SHP77 (cell line): Measurements from ENCODE around the gene RERE.
A peak's percentile ranks its signal among the peaks of the same experiment; 100 is the strongest.
"Not testable (repeated sequence)": the region's sequence is repeated elsewhere in the genome, so short reads cannot be mapped to it uniquely, and the experiment has no call there.

ENCODE experiments used
- DNase-seq, 2 experiments: peaks; one replicate each; lab custom pipeline; 2025; lab: John Stamatoyannopoulos, UW

The RERE gene

GRCh38 chr1:8633741-8634501 lies 183.5 kb downstream of the RERE start:
- DNase-seq: no peak

DNA sequence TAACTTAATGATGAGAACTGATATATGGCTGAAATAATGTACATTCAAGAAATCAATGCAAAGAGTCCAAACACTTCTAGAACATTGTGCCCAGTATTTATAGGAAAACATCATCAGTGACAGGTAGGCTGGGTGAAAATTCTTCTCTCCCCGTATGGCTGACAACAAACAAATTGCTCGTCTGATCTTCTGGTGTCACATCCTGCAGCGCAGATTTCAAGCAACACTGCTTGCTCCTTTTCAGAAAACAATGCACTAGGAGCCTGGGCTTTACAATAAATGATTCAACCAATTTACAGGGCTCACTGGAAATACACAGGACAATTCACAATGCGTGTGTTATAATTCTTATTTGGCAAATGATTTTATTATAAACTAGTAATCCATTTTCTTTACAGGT lies 185.3 kb downstream of the RERE start:
- no peak for DNase-seq

- no peak for DNase-seq
Observed at GRCh38 chr1:8631163-8631562, 186.3 kb downstream of the RERE start.

DNA sequence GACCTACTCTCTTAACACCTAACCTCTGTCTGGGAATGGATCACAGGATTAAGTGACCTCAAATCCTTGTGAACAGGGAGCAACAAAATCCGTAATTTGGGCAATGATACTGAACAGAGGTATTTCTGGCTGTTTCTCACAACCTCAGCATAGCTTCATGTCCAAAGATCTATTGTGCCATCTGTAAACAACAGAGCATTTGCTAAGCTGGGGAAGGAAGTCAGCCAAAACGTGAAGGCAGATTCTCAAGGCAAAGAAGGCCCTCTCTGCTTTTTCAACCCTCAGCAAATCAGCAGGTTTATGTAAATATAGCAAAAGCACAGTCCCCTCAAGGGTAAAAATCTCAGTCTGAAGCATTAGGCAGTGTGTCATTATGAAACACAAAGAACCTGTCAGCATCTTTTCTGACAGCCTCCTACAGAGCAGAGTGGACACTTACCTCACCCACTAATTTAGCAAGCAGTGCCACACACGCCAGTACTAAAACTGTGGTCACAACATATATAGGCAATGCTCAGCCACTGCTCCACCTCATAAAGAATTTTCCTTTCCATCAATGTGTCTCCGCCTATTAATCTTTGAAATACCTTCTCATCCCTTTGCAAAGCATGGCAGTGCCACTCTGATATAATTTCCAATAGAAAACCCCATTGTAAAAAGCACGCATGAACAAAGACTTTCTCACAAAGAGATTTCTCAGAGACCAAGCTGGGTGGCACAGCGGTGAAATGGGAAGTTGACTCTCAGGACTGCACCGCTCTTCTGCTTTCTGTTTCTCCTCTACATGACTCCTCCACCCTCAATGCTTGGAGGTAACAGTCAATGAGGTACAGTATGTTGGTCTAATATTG lies 188.0 kb downstream of the RERE start:
- DNase-seq: no peak

DNA sequence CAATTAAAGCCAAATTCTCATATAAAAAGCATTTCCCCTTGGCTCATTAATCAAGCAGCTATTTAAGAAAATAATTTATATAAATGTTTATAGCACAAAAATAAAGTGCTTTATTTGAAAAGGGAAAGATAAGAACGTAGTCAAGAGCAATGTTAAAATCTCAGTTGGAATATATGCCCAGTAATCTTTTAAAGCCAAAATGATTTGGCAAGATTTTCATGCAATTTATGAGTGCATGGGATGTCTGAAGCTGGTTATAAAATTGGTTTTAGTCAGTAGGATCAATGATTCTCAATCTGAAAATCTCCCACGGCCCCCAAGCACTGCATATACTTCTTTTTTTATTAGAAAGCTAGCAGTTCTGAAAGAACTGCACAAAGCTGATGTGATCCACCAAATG lies 188.8 kb downstream of the RERE start:
- no peak for DNase-seq

GRCh38 chr1:8627728-8628127 lies 189.7 kb downstream of the RERE start:
- no peak for DNase-seq

DNA sequence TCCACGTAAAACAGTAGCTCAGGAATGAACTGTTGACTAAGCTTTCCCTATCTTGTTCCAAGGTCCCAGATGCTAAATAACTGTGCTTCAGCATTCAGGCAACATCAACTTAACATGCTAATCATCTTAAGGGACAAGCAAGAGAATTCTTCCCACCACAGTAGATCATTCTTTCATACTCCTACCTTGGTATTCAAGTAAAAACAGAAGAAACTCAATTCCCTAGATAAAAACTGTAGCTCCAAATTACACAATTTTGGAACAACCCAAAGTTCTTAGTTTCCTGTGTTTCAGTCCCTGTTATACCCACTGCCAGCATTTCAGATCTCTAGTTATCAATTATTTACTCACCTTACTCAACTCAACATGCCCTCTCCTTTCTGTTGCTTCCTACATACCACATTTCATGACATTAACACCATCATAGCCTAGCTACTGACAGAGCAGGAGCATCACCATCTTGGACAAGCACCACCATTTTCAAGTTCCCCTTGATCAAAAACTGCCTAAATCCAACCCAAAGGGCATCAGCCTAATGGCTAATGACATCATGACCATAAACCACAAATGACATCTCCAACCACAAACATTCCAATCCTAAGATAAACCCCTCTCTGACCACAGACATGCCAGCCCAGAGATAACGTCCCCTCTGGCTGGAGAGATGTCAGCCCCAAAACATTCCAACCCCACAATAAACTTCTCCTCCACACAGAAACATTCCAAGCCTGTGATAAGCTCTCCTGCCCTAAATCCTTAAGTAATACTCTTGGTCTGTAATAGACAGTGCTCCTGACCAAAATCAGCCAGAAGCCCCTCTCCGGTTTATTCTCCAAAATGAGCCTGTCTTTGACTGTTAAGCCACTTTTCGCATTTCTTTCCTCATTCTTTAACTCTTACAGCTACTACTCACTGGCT lies 191.2 kb downstream of the RERE start:
- DNase-seq: no peak

- DNase-seq: no peak
Observed at GRCh38 chr1:8625491-8625890, 191.9 kb downstream of the RERE start.

- not testable (repeated sequence) for DNase-seq
Observed at GRCh38 chr1:8623651-8624192, 193.7 kb downstream of the RERE start.

DNA sequence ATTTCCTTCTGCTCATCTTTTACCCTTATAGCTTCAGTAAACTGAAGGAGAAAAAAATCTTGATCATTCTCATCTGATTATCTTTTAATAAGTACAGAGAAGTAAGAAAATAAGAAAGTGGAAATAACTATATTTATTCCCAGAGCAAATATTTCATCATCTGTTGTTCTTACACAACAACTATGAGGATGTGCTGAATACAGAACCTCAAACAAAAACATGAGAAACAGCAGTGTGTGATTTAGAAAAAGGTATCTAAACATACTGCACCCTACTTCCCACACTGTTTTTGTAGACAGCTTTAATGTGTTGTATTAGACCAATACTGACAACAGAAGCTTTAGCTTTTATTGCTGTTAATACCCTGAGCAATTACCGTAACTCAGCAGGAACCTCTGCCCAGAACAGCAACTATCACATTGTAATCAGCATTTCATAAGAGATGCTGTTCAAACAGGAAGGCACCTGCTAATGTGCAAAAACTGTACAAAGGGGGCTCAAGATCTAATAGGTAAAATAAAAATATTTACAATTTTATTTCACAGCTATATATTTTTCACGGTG lies 195.6 kb downstream of the RERE start:
- not testable (repeated sequence) for DNase-seq

DNA sequence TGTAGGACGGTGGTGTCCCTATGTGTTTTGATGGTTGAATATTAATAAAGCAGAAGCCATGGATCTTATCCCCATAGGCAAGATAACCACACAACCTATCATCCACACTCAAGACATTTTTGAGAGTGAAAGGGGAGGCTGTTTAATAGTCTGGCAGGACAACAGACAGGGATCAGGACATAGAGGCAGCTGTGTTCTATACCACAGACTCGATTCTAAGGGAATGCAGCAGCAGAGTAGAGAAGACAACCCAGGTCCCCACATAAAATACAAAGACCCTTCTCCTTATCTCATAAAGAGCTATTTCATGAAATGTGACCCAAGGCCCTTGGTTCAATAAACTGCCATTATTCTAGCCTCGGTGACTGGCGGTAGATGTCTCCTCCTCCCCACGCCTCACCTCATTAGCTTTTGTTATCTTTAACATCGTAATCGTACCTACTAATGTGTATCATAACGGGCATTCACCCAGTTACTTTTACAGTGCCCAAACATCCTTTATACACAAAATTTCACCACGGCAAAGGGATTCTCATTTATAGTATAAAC lies 196.3 kb downstream of the RERE start:
- DNase-seq: not testable (repeated sequence)

- not testable (repeated sequence) for DNase-seq
Observed at GRCh38 chr1:8619917-8620502, 197.4 kb downstream of the RERE start.

DNA sequence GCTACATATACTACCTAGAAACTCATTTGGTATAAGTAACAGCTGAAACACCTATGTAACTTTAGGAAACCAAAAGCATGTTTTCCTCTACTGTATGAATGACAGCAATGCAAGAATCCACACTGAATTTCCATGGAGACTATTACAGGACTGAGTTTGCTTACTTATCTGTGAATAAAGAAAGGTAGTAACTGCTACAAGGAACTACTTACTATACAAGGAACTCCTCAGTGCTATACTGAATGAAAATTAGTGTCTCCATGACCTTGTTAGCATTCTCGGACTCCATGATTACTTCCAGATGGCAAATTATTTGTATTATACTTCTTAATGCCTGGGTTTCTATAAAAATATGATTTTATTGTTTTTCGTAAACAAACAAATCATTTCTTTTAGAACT lies 198.0 kb downstream of the RERE start:
- DNase-seq: not testable (repeated sequence)

DNA sequence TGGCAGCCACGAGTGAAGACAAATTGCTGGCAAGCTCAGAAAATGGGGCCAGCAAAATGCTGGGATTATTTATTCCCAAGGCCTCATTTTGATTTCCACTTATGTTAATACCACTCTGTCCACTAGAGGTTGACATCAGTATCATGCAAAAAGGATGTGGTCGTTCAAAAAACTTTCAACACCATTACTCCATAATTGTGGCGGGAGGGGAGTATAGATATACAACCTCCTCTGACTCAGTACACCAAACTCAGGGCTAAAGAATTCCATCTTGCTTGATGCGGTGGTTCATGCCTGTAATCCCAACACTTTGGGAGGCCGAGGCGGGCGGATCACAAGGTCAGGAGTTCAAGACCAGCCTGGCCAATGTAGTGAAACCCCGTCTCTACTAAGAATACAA lies 200.6 kb downstream of the RERE start:
- DNase-seq: not testable (repeated sequence)

DNA sequence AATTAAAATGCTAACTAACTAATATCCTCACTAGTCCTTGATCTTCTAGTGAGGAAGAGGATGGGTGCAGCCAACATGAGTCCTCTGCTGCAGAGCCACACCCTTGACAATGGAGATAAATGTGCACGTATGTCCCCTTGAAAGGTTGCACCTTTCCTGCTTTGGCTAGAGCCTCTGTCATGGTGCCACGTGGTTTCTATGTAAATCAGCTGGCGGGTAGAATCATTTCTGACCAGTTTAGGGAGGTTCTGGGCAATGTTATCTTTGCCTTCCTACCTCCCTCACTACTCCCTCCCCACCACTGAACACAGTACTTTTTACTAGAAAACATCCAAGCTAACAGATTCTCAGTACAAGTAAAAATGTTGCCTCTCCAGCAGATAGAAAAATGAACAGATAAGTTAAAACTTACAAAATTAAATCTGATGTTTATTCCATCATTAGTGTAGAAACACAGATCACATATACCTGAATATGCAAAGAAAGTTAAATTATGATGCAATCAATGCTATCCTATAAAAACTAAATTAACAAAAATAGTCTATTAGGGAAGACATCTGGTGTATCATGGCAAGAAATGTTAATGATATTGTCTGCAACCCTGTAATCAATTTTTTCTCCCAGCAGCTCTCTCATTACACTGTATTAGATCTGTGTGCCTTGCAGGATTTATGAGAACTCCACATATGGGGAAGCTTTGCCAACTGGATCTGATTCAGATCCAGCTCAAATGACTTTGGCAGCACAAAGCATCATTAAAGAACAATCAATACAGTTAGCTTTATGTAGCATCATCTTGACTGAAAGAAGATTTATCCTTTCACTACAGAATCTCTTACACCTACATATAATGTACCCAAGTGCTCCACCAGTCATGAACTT lies 205.6 kb downstream of the RERE start:
- not testable (repeated sequence) for DNase-seq

GRCh38 chr1:8607906-8608305 lies 209.5 kb downstream of the RERE start:
- DNase-seq: no peak

DNA sequence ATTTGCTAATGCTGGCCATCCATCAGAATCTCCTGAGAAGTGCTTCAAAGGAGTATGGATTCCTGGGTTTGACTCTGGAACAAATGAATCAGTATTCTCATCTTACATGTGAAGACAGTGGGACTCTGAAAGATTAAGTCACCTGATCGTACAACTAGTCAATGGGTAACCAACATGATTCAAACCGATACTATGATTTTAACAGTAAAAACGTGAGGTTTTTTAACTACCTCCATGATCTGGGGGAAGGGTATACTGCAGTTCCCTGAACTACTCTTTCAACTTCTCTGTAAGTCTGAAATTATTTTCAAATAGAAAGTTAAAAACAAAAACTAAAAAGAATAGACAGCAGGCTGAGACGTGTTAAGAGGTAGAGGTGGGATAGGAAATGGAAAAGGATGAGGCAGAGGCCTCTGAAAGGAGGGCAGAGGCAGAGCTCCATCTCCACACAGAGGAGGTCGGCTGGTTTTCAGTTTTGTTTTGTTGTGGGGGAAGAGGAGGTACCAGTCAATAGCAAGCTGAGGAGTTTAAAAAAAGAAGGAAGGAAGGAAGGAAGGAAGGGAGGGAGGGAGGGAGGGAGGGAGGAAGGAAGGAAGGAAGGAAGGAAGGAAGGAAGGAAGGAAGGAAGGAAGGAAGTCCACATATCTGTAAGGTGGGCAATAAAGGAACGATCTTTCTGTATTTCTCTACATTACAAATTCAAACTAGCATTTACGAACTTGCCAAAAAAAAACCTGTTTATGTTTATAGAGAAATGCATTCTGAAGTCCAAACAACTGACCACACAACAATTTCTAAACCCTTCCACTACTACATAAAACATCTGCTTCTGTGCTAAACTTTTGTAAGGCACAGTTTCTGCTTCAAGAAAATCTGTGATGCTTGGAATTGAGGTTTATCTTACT lies 213.1 kb downstream of the RERE start:
- DNase-seq: no peak

DNA sequence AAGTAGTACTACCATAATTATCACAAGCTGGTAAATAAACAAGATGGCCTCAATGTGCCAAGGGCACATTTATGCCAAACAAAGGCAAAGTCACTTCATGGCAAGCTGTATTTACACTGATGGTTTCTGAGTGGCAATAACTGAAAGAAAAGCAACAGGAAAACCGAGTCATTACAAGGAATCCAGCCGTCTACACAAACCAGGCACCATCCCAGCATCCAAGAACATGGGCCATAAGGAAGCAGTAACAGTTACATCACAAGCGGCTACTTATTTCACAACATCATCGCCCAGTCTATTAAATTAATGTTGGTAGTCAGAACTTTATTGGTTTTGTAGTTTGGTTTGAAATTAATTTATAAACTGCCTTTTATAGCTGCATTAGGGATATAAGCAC lies 214.2 kb downstream of the RERE start:
- DNase-seq: peak; percentile 39 to 63
